HEK293 (cell line): ENCODE data around the gene SAFB.

Experiments
- CTCF ChIA-PET: fragments of 350-600 bp; formaldehyde crosslinking; extraction: SDS; loops from one replicate; lab custom pipeline; 2021; ENCODE audit warnings: antibody characterized with exemption; lab: Yijun Ruan, JAX
- POLR2A ChIA-PET: fragments of 300-600 bp; formaldehyde crosslinking; extraction: SDS; loops from one replicate; lab custom pipeline; 2020; ENCODE audit warnings: antibody characterized with exemption, inconsistent platforms; lab: Yijun Ruan, JAX
- H3K27ac ChIP-seq: fragments of 200-500 bp; sonication (Bioruptor generic); 2 replicates; pipeline ENCODE4 v1.5.1; 2014; ENCODE audit warnings: low read depth, low read length, control low read depth, inconsistent platforms; ENCODE audit errors: extremely low read depth
- H3K36me3 ChIP-seq, 2 experiments: fragments of 200-500 bp in 1 of 2; sonication (Bioruptor generic) in 1 of 2; 1 replicate in 1 of 2; 2 replicates in 1 of 2; pipeline ENCODE4 v1.5.1; 2014 to 2017; ENCODE audit warnings: inconsistent platforms in 2 of 2, low read length in 2 of 2; ENCODE audit not compliant: control insufficient read depth in 2 of 2, insufficient read depth in 1 of 2
- H3K4me1 ChIP-seq: fragments of 200-500 bp; sonication (Bioruptor generic); 2 replicates; pipeline ENCODE4 v1.5.1; 2014; ENCODE audit warnings: mild to moderate bottlenecking, low read length, inconsistent platforms; ENCODE audit not compliant: control insufficient read depth, insufficient read depth
- H3K4me3 ChIP-seq: 2 replicates; pipeline ENCODE4 v1.5.1; 2011; ENCODE audit warnings: low read depth, mild to moderate bottlenecking, control low read depth, low read length, moderate library complexity
- H3K9me3 ChIP-seq: fragments of 200-500 bp; sonication (Bioruptor generic); 2 replicates; pipeline ENCODE4 v1.5.1; 2014; ENCODE audit warnings: low read depth, low read length, inconsistent platforms; ENCODE audit not compliant: control insufficient read depth, insufficient read depth
- GLIS1 ChIP-seq: fragments of 450-650 bp; formaldehyde crosslinking; IDR thresholded peaks from 2 replicates; pipeline ENCODE4 v1.5.1; 2016; ENCODE audit warnings: missing biosample characterization, missing genetic modification characterization
- IKZF3 ChIP-seq: fragments of 450-650 bp; IDR thresholded peaks from 2 replicates; pipeline ENCODE4 v1.5.0; 2018; ENCODE audit warnings: missing biosample characterization, mild to moderate bottlenecking, missing genetic modification characterization, moderate library complexity
- KLF10 ChIP-seq: fragments of 450-650 bp; IDR thresholded peaks from 2 replicates; pipeline ENCODE4 v1.5.1; 2018; ENCODE audit warnings: missing biosample characterization, mild to moderate bottlenecking, missing genetic modification characterization
- SALL2 ChIP-seq: fragments of 450-650 bp; formaldehyde crosslinking; IDR thresholded peaks from 2 replicates; pipeline ENCODE4 v1.5.0; 2017; ENCODE audit warnings: missing biosample characterization, mild to moderate bottlenecking, missing genetic modification characterization, borderline replicate concordance
- ZBTB11 ChIP-seq: fragments of 450-650 bp; formaldehyde crosslinking; conservative IDR thresholded peaks from 2 replicates; pipeline ENCODE4 v1.5.1; 2016; ENCODE audit warnings: low read depth, missing biosample characterization, missing genetic modification characterization
- ZFP69B ChIP-seq: fragments of 450-650 bp; formaldehyde crosslinking; IDR thresholded peaks from 2 replicates; pipeline ENCODE4 v1.5.1; 2016; ENCODE audit warnings: missing biosample characterization, missing genetic modification characterization
- ZNF10 ChIP-seq: fragments of 450-650 bp; formaldehyde crosslinking; IDR thresholded peaks from 2 replicates; pipeline ENCODE4 v1.5.1; 2017; ENCODE audit warnings: missing biosample characterization, missing genetic modification characterization
- ZNF184 ChIP-seq: fragments of 450-650 bp; IDR thresholded peaks from 2 replicates; pipeline ENCODE4 v1.5.1; 2018; ENCODE audit warnings: missing biosample characterization, mild to moderate bottlenecking, missing genetic modification characterization
- ZNF274 ChIP-seq, 2 experiments: fragments of 200-500 bp in 1 of 2; fragments of 450-650 bp in 1 of 2; sonication (Bioruptor generic) in 1 of 2; formaldehyde crosslinking in 1 of 2; IDR thresholded peaks; 2 replicates each; pipeline versions ENCODE4 v1.5.1 to v1.6.1; 2014 to 2016; ENCODE audit warnings: borderline replicate concordance in 1 of 2, inconsistent platforms in 1 of 2, low read length in 1 of 2, missing biosample characterization in 1 of 2, missing genetic modification characterization in 1 of 2
- ZNF433 ChIP-seq: fragments of 450-650 bp; formaldehyde crosslinking; IDR thresholded peaks from 2 replicates; pipeline ENCODE4 v1.5.1; 2016; ENCODE audit warnings: missing biosample characterization, missing genetic modification characterization, low read depth
- ZNF548 ChIP-seq: fragments of 450-650 bp; formaldehyde crosslinking; IDR thresholded peaks from 2 replicates; pipeline ENCODE4 v1.5.1; 2016; ENCODE audit warnings: missing biosample characterization, missing genetic modification characterization
- ZNF558 ChIP-seq: fragments of 450-650 bp; formaldehyde crosslinking; IDR thresholded peaks from 2 replicates; pipeline ENCODE4 v1.5.1; 2016; ENCODE audit warnings: missing biosample characterization, missing genetic modification characterization
- ZNF621 ChIP-seq: fragments of 450-650 bp; formaldehyde crosslinking; IDR thresholded peaks from 2 replicates; pipeline ENCODE4 v1.5.1; 2017; ENCODE audit warnings: missing biosample characterization, missing genetic modification characterization
- ZNF624 ChIP-seq: fragments of 450-650 bp; formaldehyde crosslinking; IDR thresholded peaks from 2 replicates; pipeline ENCODE4 v1.5.1; 2017; ENCODE audit warnings: missing biosample characterization, missing genetic modification characterization
- ZNF626 ChIP-seq: fragments of 450-650 bp; sonication (Bioruptor Pico); formaldehyde crosslinking; IDR thresholded peaks from 2 replicates; pipeline ENCODE4 v1.5.1; 2018; ENCODE audit warnings: missing biosample characterization, missing genetic modification characterization, inconsistent platforms
- ZNF629 ChIP-seq: fragments of 450-650 bp; formaldehyde crosslinking; IDR thresholded peaks from 2 replicates; pipeline ENCODE4 v1.5.1; 2017; ENCODE audit warnings: missing biosample characterization, missing genetic modification characterization
- ZNF704 ChIP-seq: fragments of 450-650 bp; formaldehyde crosslinking; IDR thresholded peaks from 2 replicates; pipeline ENCODE4 v1.5.1; 2016; ENCODE audit warnings: missing biosample characterization, missing genetic modification characterization
- ZNF707 ChIP-seq: fragments of 450-650 bp; formaldehyde crosslinking; IDR thresholded peaks from 2 replicates; pipeline ENCODE4 v1.5.1; 2016; ENCODE audit warnings: missing biosample characterization, missing genetic modification characterization
- ZXDB ChIP-seq: fragments of 450-650 bp; formaldehyde crosslinking; IDR thresholded peaks from 2 replicates; pipeline ENCODE4 v1.5.1; 2016; ENCODE audit warnings: missing biosample characterization, missing genetic modification characterization
- TF ChIP-seq, protein P1 (sequence below): sonication (generic); formaldehyde crosslinking; IDR thresholded peaks from 2 replicates; pipeline ENCODE4 v1.8.1; 2022; ENCODE audit warnings: mild to moderate bottlenecking, moderate library complexity, missing genetic modification reagents
- TF ChIP-seq, protein P2 (sequence below): fragments of 450-650 bp; formaldehyde crosslinking; IDR thresholded peaks from 2 replicates; pipeline ENCODE4 v1.5.1; 2016; ENCODE audit warnings: missing biosample characterization, missing genetic modification characterization
- TF ChIP-seq, protein P3 (sequence below): fragments of 450-650 bp; formaldehyde crosslinking; IDR thresholded peaks from 2 replicates; pipeline ENCODE4 v1.5.1; 2016; ENCODE audit warnings: missing biosample characterization, missing genetic modification characterization, borderline replicate concordance

SAFB gene

GRCh38 chr19:5641171-5641570 is 18.3 kb downstream of the SAFB start:
- TF ChIP-seq ZNF704 (no peak), SALL2 (tag by site-specific recombination) (no peak), ZNF707 (tag by site-specific recombination) (no peak), IKZF3 (no peak), ZNF274 (IDR thresholded peaks at IDR 0.05; ENCODE audit: low read length) (no peak), ZNF274 (tag by site-specific recombination; IDR thresholded peaks at IDR 0.05; ENCODE audit: borderline replicate concordance) (no peak), ZNF624 (tag by site-specific recombination) (no peak), ZNF548 (tag by site-specific recombination) (no peak), ZFP69B (tag by site-specific recombination) (no peak), ZNF10 (tag by site-specific recombination) (no peak)
- TF ChIP-seq, protein P1, sequence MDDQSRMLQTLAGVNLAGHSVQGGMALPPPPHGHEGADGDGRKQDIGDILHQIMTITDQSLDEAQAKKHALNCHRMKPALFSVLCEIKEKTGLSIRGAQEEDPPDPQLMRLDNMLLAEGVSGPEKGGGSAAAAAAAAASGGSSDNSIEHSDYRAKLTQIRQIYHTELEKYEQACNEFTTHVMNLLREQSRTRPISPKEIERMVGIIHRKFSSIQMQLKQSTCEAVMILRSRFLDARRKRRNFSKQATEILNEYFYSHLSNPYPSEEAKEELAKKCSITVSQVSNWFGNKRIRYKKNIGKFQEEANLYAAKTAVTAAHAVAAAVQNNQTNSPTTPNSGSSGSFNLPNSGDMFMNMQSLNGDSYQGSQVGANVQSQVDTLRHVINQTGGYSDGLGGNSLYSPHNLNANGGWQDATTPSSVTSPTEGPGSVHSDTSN (CRISPR knock-in tag) = no peak
- TF ChIP-seq, protein P2, sequence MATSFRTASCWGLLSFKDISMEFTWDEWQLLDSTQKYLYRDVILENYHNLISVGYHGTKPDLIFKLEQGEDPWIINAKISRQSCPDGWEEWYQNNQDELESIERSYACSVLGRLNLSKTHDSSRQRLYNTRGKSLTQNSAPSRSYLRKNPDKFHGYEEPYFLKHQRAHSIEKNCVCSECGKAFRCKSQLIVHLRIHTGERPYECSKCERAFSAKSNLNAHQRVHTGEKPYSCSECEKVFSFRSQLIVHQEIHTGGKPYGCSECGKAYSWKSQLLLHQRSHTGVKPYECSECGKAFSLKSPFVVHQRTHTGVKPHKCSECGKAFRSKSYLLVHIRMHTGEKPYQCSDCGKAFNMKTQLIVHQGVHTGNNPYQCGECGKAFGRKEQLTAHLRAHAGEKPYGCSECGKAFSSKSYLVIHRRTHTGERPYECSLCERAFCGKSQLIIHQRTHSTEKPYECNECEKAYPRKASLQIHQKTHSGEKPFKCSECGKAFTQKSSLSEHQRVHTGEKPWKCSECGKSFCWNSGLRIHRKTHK (tag by site-specific recombination) = no peak
- TF ChIP-seq, all 188 proteins: peak for 0
- Histone ChIP-seq H3K4me3 (no peak overlapping the region), H3K27ac (no peak overlapping the region), H3K4me1 (no peaks in the 10 kb centered on the region), H3K9me3 (no peaks in the 10 kb centered on the region), H3K36me3 (peaks cover 28 to 65% of the 10 kb centered on the region in 2 experiments)
- CTCF ChIA-PET = no interaction called here
- POLR2A ChIA-PET = no interaction called here

GRCh38 chr19:5642204-5642603 is 19.3 kb downstream of the SAFB start:
- ChIA-PET POLR2A (interaction anchor here (0.6 kb wide), 1 partner anchor 20 kb away, joined by 3 read pairs; the partner anchor contains the start of genes SAFB and SAFB2), CTCF (no interaction called here)
- no peaks in the 10 kb centered on the region for H3K4me1 ChIP-seq
- peaks cover 30 to 74% of the 10 kb centered on the region in 2 experiments for H3K36me3 ChIP-seq
- no peak overlapping the region for H3K27ac ChIP-seq
- H3K4me3 ChIP-seq = no peak overlapping the region
- H3K9me3 ChIP-seq = no peaks in the 10 kb centered on the region
- TF ChIP-seq GLIS1 (tag by site-specific recombination) (no peak), ZNF433 (no peak), ZNF629 (tag by site-specific recombination) (no peak), ZNF558 (tag by site-specific recombination) (no peak), ZNF626 (tag by site-specific recombination) (no peak), ZBTB11 (tag by site-specific recombination) (no peak), KLF10 (tag by site-specific recombination) (no peak), ZNF184 (tag by site-specific recombination) (no peak), ZXDB (tag by site-specific recombination) (no peak), ZNF621 (tag by site-specific recombination) (no peak)
- TF ChIP-seq, protein P3, sequence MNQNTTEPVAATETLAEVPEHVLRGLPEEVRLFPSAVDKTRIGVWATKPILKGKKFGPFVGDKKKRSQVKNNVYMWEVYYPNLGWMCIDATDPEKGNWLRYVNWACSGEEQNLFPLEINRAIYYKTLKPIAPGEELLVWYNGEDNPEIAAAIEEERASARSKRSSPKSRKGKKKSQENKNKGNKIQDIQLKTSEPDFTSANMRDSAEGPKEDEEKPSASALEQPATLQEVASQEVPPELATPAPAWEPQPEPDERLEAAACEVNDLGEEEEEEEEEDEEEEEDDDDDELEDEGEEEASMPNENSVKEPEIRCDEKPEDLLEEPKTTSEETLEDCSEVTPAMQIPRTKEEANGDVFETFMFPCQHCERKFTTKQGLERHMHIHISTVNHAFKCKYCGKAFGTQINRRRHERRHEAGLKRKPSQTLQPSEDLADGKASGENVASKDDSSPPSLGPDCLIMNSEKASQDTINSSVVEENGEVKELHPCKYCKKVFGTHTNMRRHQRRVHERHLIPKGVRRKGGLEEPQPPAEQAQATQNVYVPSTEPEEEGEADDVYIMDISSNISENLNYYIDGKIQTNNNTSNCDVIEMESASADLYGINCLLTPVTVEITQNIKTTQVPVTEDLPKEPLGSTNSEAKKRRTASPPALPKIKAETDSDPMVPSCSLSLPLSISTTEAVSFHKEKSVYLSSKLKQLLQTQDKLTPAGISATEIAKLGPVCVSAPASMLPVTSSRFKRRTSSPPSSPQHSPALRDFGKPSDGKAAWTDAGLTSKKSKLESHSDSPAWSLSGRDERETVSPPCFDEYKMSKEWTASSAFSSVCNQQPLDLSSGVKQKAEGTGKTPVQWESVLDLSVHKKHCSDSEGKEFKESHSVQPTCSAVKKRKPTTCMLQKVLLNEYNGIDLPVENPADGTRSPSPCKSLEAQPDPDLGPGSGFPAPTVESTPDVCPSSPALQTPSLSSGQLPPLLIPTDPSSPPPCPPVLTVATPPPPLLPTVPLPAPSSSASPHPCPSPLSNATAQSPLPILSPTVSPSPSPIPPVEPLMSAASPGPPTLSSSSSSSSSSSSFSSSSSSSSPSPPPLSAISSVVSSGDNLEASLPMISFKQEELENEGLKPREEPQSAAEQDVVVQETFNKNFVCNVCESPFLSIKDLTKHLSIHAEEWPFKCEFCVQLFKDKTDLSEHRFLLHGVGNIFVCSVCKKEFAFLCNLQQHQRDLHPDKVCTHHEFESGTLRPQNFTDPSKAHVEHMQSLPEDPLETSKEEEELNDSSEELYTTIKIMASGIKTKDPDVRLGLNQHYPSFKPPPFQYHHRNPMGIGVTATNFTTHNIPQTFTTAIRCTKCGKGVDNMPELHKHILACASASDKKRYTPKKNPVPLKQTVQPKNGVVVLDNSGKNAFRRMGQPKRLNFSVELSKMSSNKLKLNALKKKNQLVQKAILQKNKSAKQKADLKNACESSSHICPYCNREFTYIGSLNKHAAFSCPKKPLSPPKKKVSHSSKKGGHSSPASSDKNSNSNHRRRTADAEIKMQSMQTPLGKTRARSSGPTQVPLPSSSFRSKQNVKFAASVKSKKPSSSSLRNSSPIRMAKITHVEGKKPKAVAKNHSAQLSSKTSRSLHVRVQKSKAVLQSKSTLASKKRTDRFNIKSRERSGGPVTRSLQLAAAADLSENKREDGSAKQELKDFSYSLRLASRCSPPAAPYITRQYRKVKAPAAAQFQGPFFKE = no peak
